ENCODE data around the gene TM9SF1. TPM values are rescaled to one million over a fixed set of nuclear protein-coding genes. Genes with fewer than 3 reads are reported as not detected.

Gene TM9SF1
- total and polyA plus RNA-seq, 2 of the 13 experiments (the other 11 are each of a cell fraction or from before 2014, with no cell fraction given) = 83.2 to 110 TPM

- TF ChIP-seq ZNF333 (CRISPR knock-in tag; IDR thresholded peaks at IDR 0.05; ENCODE audit: borderline replicate concordance) (0 out of 2 replicates have a peak, but pooled peaks have one; percentile 7), ZNF503 (CRISPR knock-in tag; IDR thresholded peaks at IDR 0.05) (no peak), ELK4 (CRISPR knock-in tag; IDR thresholded peaks at IDR 0.05; ENCODE audit: borderline replicate concordance) (no peak), MYC (CRISPR knock-in tag; IDR thresholded peaks at IDR 0.05; ENCODE audit: borderline replicate concordance) (no peak), TAF15 (IDR thresholded peaks at IDR 0.05; ENCODE audit: low read depth, low read length, poor library complexity, severe bottlenecking) (no peak), MATR3 (CRISPR knock-in tag; IDR thresholded peaks at IDR 0.05) (no peak), AGO1 (IDR thresholded peaks at IDR 0.05; ENCODE audit: low read depth, low read length, poor library complexity, severe bottlenecking) (no peak)
Observed at GRCh38 chr14:24181371-24182077, 13.7 kb downstream of the TM9SF1 start (continued).
